GM23338 (cell line): ENCODE measurements around the gene DEPDC1.

Experiments
- CTCF ChIP-seq, 2 experiments: fragments of 200-600 bp in 1 of 2; sonication (generic) in 1 of 2; conservative IDR thresholded peaks; 2 replicates each; pipeline versions ENCODE4 v1.5.1 to v1.6.1; 2016 to 2017; ENCODE audit warnings: antibody characterized with exemption in 2 of 2, low read depth in 2 of 2, mild to moderate bottlenecking in 2 of 2, moderate library complexity in 1 of 2
- POLR2AphosphoS5 ChIP-seq: IDR thresholded peaks from 2 replicates; pipeline ENCODE4 v1.6.1; 2016; ENCODE audit warnings: antibody characterized with exemption, low read depth
- TF ChIP-seq, protein P1 (sequence below): IDR thresholded peaks from 2 replicates; pipeline ENCODE4 v1.6.1; 2016; ENCODE audit warnings: antibody characterized with exemption

DNA sequence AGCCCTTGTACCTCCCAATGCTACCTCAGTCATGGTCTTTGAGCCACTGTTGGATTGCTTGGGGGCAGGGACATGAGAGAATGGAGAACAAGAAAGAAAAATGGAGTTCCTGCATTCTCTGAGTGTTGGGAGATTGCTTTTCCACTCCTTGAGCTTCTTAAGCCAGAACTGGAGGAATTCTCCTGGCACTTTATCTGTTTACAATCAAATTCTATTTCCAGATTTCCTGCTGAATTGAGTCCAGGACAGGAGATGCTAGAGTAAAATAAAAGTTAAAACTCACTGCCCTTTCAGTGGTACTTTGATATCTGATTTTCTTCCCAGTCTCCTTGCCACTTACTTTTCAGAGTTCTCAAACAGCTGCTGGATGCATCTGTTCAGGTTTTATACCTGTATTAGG lies 24.4 kb upstream of the DEPDC1 start:
- TF ChIP-seq CTCF (conservative IDR thresholded peaks at IDR 0.05; ENCODE audit: low read depth in 2 of 2) (no peak), POLR2AphosphoS5 (no peak)
- TF ChIP-seq, protein P1, sequence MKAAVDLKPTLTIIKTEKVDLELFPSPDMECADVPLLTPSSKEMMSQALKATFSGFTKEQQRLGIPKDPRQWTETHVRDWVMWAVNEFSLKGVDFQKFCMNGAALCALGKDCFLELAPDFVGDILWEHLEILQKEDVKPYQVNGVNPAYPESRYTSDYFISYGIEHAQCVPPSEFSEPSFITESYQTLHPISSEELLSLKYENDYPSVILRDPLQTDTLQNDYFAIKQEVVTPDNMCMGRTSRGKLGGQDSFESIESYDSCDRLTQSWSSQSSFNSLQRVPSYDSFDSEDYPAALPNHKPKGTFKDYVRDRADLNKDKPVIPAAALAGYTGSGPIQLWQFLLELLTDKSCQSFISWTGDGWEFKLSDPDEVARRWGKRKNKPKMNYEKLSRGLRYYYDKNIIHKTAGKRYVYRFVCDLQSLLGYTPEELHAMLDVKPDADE, result no peak
